GM12892 (cell line): ENCODE results near the gene HBE1.

Source experiments
- DNase-seq: peaks from one replicate; pipeline ENCODE4 v3.0.0; 2011; ENCODE audit not compliant: insufficient read length
- FAIRE-seq: peaks from 2 replicates; lab custom pipeline; 2011; peaks lifted over from hg19 to GRCh38; lab: Jason Lieb, UNC
- POLR2A ChIP-seq: IDR thresholded peaks from 2 replicates; pipeline ENCODE4 v1.6.1; 2011; ENCODE audit warnings: low read depth, low read length, control low read depth
- POLR2AphosphoS5 ChIP-seq: IDR thresholded peaks from 2 replicates; pipeline ENCODE4 v1.6.1; 2011; ENCODE audit warnings: low read depth, low read length, control low read depth
- TAF1 ChIP-seq: IDR thresholded peaks from 2 replicates; pipeline ENCODE4 v1.6.1; 2011; ENCODE audit warnings: low read depth, mild to moderate bottlenecking, control low read depth, low read length, borderline replicate concordance

The HBE1 gene

GRCh38 chr11:5225480-5225871 is 44.3 kb downstream of the HBE1 start:
- no peak for FAIRE-seq
- DNase-seq: no peak
- TF ChIP-seq POLR2AphosphoS5: no peak
- no peak for TF ChIP-seq TAF1
- TF ChIP-seq POLR2A: no peak

- no peak for DNase-seq
- FAIRE-seq: no peak
- TF ChIP-seq POLR2AphosphoS5: no peak
- TF ChIP-seq TAF1: no peak
- no peak for TF ChIP-seq POLR2A
Measured at GRCh38 chr11:5224538-5225479, 44.9 kb downstream of the HBE1 start.

- FAIRE-seq: no peak
- TF ChIP-seq TAF1: no peak
- no peak for TF ChIP-seq POLR2A
- TF ChIP-seq POLR2AphosphoS5: no peak
- DNase-seq: no peak
Measured at GRCh38 chr11:5223686-5224085, 46.1 kb downstream of the HBE1 start.

- FAIRE-seq (no peak), DNase-seq (no peak)
- TF ChIP-seq TAF1: no peak
- no peak for TF ChIP-seq POLR2AphosphoS5
- no peak for TF ChIP-seq POLR2A
Measured at GRCh38 chr11:5223146-5223545, 46.6 kb downstream of the HBE1 start.
